Superior temporal gyrus (tissue), 1 donor: ENCODE results near the gene DEDD2.

ENCODE experiments used
- DNase-seq: peaks from one replicate; pipeline ENCODE4 v3.0.0-alpha.2; 2016; ENCODE audit errors: extremely low spot score

The DEDD2 gene

GRCh38 chr19:42248270-42249148, 31.0 kb upstream of the DEDD2 start:
- DNase-seq: no peak

DNA sequence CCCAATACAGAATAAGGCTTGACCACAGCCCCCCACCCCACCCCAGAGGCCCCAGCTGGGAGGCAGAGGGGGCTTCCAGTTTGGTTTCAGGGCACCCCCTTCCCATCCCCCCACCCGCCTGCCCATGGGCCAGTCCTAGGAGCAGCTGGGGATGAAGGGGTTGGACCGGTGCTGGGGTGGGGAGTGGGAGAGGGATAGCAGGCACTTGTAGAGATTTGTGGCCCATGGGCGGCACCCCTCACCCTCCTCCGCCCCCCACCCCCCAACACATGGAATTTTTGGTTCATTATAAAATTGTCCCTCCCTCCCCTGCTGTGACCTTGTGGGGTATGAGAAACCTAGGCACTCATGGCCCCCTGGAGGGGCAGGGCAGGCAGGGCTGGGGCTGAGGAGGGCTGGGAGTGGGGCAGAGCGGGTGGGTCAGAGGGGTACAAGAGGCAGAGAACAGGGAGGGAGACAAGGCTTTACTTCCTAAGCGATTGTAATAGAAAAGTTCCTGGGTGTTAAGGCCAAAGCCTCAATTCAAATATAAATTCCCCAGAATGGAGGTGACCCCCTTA, 30.2 kb upstream of the DEDD2 start:
- DNase-seq: no peak

DNA sequence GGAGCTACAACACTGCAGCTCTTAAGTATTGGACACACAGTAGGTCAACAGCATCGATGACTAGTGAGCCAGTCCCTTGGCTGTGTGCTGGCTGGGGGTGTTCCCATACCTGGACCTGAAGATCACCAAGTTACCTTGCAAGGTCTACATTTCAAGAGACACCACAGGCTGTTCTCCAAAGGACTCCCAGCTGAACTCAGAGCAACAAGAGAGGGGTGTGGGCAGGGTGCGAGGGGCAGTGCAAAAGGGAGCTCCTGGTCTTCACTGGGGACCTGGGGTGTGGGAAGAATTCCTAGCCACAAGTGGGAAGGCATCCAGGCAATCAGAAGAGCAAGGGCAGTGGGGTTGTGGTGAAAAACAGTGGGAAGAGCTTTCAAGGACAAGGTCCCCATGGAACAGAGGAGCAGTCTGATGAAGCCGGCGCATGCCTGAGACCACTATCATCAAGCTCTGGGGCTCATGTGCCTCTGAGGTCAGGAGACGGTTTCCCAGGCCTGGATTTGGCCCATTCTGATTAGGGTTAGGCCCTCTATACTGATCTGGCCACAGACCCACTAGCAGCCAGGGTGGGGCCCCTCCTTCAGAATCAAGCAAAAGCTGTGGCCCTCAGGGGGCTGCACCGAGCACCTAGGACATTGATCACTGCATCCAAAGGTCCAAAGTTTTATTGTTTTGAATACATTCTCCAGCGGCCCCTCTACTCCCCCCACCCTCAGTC, 29.6 kb upstream of the DEDD2 start:
- DNase-seq: no peak

DNA sequence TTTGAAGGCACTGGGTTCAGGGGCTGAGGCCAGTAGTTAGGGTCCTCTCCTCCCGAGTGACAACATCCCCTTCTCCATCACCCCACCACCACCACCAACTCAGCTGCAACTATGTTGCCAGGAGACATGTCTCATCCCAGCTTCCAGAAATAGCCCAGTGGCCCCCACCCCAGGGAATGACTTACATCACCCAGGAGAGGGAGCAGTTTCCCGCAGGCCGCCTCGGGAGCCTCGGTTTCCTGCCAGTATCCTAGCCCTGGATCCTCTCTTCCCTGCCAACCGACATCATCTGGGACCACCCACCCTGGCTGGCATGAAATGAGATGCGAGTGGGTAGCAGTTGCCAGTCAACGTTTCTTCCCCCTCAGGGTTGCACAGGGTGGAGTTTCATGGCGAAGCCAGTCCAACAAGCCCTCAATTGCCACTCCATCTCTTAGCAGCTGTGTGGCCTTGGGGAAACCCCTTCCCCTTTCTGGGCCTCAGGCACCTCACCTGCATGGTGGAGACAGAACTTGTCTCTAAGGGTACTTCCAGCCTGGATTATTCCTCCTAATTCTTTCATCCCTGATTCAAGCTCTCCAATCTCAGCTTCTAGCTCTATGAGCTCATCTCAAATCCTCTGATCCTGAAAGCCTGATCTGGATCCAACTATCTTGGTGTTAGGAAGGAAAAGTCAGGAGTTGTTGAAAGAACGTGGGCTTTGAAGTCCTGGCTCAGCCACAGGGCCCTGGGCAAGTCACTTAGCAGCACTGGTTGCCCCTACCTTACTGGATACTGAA, 28.9 kb upstream of the DEDD2 start:
- peak; percentile 90 for DNase-seq

GRCh38 chr19:42245231-42245630, 27.8 kb upstream of the DEDD2 start:
- no peak for DNase-seq

- DNase-seq: peak; percentile 98
Measured at GRCh38 chr19:42244347-42245220, 27.1 kb upstream of the DEDD2 start.

- peak; percentile 100 for DNase-seq
Measured at GRCh38 chr19:42242512-42243409, 25.3 kb upstream of the DEDD2 start, which contains the start of gene GSK3A. Gene GSK3A, minus strand, starts transcription at chr19:42242602. Its CDS starts 137 bp downstream, at chr19:42242465.

DNA sequence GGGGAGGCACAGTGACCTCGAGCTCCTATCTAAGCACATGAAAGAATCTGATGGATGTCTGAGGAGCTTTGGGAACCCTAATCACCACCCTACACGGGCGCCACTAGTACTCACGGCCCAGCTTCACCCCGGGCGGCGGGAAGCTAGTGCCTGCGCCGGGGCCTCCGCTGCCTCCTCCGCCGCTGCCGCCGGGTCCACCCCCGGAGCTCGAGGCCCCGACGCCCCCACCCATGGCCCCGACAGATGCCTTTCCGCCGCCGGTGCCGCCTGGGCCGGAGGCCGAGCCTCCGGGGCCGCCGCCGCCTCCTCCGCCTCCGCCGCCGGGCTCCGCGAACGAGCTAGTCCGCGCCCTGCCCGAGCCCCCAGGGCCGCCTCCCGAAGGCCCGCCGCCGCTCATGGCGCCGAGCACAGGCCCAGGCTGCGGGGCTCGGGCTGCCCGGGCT, 24.6 kb upstream of the DEDD2 start:
- no peak for DNase-seq

- DNase-seq: no peak
Measured at GRCh38 chr19:42241279-42241678, 23.8 kb upstream of the DEDD2 start.

GRCh38 chr19:42239544-42240220, 22.2 kb upstream of the DEDD2 start:
- no peak for DNase-seq

DNA sequence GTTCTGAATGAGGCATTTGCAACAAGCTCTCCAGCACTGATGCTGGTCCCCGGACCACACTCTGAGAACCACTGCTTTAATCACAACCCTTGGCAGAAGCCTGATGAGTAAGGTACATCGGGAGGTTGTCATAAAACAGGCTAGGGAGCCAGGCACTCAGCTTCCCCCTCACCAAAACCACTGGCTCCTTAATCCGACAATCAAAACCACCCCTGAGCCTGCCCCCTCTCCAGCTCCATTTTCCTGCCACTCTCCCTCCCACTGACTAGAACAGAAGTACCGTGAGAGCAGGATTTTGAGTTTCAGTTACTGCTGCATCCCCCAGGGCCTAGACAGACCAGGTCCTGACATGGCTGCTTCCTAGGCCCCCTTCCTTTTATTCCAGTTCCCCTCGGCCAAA, 17.7 kb upstream of the DEDD2 start:
- no peak for DNase-seq

GRCh38 chr19:42234364-42234763, 16.9 kb upstream of the DEDD2 start:
- no peak for DNase-seq

DNA sequence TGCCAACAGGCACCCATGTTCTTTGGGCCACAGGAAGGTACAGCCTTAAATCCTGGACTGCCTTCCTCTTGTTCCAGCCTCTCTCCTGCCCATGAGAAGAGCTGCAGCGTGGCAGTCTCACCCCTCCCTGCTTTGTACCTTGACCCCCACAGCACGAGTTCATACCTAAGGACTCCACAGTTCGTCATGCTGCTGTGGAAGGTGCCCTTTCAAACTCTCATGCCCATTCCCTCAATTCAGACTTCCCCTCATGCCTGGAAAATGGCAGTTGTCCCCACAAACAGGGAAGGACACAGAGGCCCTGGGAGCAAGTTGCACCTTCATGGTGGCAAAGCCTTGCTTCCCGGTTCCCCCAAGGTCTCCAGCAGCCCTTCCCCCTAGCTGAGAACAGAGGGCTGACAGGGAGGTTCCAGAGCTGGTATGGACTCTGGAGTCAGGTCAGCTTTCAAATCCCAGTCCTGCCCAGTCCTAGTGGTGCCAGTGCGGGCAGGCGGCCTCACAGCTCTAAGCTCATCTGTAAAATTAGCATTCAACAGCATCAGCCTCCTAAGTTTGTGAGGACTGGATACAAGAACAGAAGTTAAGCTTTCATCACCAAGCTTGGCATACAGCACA, 16.3 kb upstream of the DEDD2 start:
- DNase-seq: no peak

GRCh38 chr19:42233106-42233505, 15.6 kb upstream of the DEDD2 start:
- DNase-seq: no peak

DNA sequence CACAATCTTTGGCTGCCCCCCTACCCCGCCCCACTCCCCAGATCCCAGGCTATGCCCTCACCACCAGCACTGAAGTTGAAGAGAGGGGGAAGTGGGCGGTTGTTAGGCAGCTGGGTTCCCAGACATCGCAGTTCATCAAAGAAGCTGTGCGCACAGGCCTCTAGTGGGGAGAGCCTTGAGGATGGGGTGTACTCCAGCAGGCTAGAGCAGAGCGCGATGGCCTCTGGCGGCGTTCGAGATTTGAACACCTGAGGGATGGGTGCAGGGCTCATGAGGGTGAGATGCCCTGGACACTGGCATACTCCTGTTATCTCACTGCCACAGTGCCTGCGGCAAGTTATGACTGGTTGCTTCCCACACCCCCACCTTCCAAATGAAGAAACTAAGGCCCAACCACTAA, 15.0 kb upstream of the DEDD2 start:
- no peak for DNase-seq

- no peak for DNase-seq
Measured at GRCh38 chr19:42230571-42230970, 13.1 kb upstream of the DEDD2 start.

DNA sequence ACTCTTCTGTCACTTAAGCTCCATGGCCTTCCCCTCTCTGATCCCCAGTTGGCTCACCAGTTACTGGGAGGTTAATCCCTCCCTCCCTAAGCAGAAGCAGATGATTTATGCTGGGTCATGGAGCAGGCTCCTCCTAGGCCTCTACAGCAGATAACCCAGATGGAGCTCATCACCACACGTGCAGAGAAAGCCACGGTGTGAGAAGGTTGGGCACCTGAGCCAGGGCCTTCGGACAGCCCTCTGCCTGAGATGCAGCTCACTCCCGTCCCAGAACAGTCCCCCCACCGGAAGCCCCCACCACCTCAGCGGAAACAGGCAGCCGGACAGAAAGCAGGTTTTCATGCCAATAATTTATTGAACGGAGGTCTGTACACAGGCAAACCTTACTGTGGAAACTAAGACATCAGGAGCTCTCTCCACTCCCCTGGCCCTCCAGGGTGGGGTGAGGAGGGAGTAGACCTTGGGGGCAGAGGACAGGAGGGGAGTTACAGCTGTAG, 12.4 kb upstream of the DEDD2 start:
- DNase-seq: no peak

DNA sequence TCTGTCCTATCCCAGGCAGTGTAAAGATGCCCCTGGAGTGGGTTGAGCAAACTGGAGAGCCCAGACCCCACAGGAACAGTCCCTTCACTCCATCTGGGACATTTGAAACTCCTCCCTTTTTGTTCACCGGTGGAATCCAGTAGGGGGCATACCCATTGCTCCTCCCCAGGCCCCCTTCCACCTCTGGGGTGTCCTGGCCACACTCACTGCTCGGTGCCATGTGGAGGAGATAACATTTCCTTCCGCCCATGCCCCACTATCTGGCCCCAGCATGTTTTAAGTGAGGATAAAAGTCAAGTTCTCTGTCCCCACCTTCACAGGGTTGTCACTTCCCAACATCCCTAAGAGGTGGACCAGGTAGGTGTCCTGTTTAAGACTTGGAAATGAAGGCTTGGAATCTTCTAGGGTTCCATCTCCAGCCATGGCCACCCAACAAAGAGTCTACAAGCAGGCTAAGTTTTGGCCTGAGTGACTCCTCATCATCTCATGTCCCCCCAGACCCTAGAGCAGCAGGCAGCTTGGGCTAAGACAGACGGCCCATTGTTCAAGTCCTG, 11.9 kb upstream of the DEDD2 start:
- no peak for DNase-seq
